Heart left ventricle (tissue), 16 donors: ENCODE data around the gene BCL2L12. TPM values are rescaled to one million over a fixed set of nuclear protein-coding genes. Genes with fewer than 3 reads are reported as not detected.

ENCODE experiments used
- ATAC-seq, 4 donors: fragments of 200-7000 bp; cut with Tn5 transposase; one replicate each; pipeline ENCODE4 v1.9.1; 2020 to 2022; ENCODE audit warnings: moderate library complexity in 4 of 4, mild to moderate bottlenecking in 3 of 4, moderate number of reproducible peaks in 1 of 4
- DNase-seq, 5 donors: peaks; one replicate each; pipeline ENCODE4 v3.0.0-alpha.2; 2020
- H3K27ac ChIP-seq, 12 donors: fragments of 200-600 bp; sonication (generic) in 4 of 12; one replicate each; pipeline versions ENCODE4 v1.5.0 to v1.8.0; 2016 to 2022; ENCODE audit warnings: mild to moderate bottlenecking in 2 of 12
- H3K27me3 ChIP-seq, 9 donors: fragments of 200-600 bp; sonication (generic) in 2 of 9; one replicate each; pipeline versions ENCODE4 v1.5.1 to v1.8.0; 2016 to 2022; ENCODE audit warnings: mild to moderate bottlenecking in 3 of 9
- H3K36me3 ChIP-seq, 9 donors: fragments of 200-600 bp; sonication (generic) in 2 of 9; one replicate each; pipeline versions ENCODE4 v1.5.0 to v1.8.0; 2018 to 2022; ENCODE audit warnings: mild to moderate bottlenecking in 2 of 9
- H3K4me1 ChIP-seq, 12 donors: fragments of 200-600 bp; sonication (generic) in 4 of 12; one replicate each; pipeline versions ENCODE4 v1.5.0 to v1.8.0; 2016 to 2022; ENCODE audit warnings: mild to moderate bottlenecking in 3 of 12
- H3K4me3 ChIP-seq, 12 donors: fragments of 200-600 bp; sonication (generic) in 4 of 12; one replicate each; pipeline versions ENCODE4 v1.5.0 to v1.8.0; 2017 to 2022; ENCODE audit warnings: mild to moderate bottlenecking in 9 of 12, moderate library complexity in 4 of 12
- H3K9me3 ChIP-seq, 12 donors: fragments of 200-600 bp; sonication (generic) in 4 of 12; one replicate each; pipeline versions ENCODE4 v1.5.0 to v1.8.0; 2016 to 2022; ENCODE audit warnings: mild to moderate bottlenecking in 1 of 12
- POLR2A ChIP-seq, 2 donors: fragments of 450-650 bp; IDR thresholded peaks; one replicate each; pipeline ENCODE4 v1.6.1; 2017; ENCODE audit warnings: antibody characterized with exemption in 2 of 2, mild to moderate bottlenecking in 2 of 2, moderate library complexity in 2 of 2
- WGBS, 4 donors: extraction: QIAGEN DNeasy Blood & Tissue Kit in 2 of 4; methylation state at CpG; one replicate each; pipeline versions ENCODE4 v1.1.5 to v1.1.7; 2013 to 2018; 5-methylcytosine and 5-hydroxymethylcytosine counted together
- intact Hi-C, 10 donors: fragments of 100-400 bp; cut with DNase I; formaldehyde crosslinking; loops; one replicate each; pipeline versions ENCODE4 v1.11.1 to v1.14.2; 2022
- polyA plus RNA-seq, 2 donors: library from polyadenylated mRNA; stranded (reverse); fragments of 200-250 nt; gene quantifications; one replicate each; pipeline ENCODE4 v1.2.3, GENCODE V29; 2013
- total RNA-seq, 9 donors: library from RNA; depleted of rRNA in 2 of 9; stranded (reverse); fragments of >200 nt in 2 of 9; fragmentation: NEBNext Ultra II Directional in 3 of 9; extraction: Animal tissue kit (Norgen Biotek cat#: 25700) in 3 of 9; gene quantifications; one replicate each; pipeline versions ENCODE4 v1.1.0 to v1.2.4, GENCODE V29; 2016 to 2023
- TF ChIP-seq, protein P1 (sequence below), 12 donors: fragments of 200-600 bp; sonication (generic) in 4 of 12; IDR thresholded peaks; one replicate each; pipeline versions ENCODE4 v1.5.0 to v1.8.0; 2018 to 2022; ENCODE audit warnings: antibody characterized with exemption in 12 of 12, mild to moderate bottlenecking in 5 of 12
- donor health status: ischemic (EF 13 %, LVEDD 7.1; RV severe dilation, severe dysfunction).
- donor health status: healthy with polysubstance abuse.
- donor health status: DM: no; HTN: yes; CAD: no.
- donor health status: DM: no; HTN: no; CAD: no.
- donor health status: ischemic (EF 25% LVEDD 6.9; RV normal size, moderate dysfunction).
- donor health status: ischemic (EF 25% LVEDD 5.7; RV mildly dilated, moderate dysfunction).
- donor health status: healthy.
- donor health status: DM: yes; HTN: yes; CAD: no.
- donor health status: ischemic (EF 35%, LVEDD 5.7; RV mildly dilated, moderate dysfunction).
- donor health status: nonischemic (EF 11% LVEDD 7.7; RV severe dilation, severe dysfunction).
- donor health status: DM: yes; HTN: yes; CAD: no.
- donor health status: PGD.
- donor health status: ischemic (EF 29% LVEDD 5.4; RV normal size, mild dysfunction).
- donor health status: nonischemic (EF 23%, LVEDD 6.1; RV moderate dilation, normal function).

Gene BCL2L12
- total and polyA plus RNA-seq, 11 donors, result 5.9 to 18.6 (median 10.5) TPM

DNA sequence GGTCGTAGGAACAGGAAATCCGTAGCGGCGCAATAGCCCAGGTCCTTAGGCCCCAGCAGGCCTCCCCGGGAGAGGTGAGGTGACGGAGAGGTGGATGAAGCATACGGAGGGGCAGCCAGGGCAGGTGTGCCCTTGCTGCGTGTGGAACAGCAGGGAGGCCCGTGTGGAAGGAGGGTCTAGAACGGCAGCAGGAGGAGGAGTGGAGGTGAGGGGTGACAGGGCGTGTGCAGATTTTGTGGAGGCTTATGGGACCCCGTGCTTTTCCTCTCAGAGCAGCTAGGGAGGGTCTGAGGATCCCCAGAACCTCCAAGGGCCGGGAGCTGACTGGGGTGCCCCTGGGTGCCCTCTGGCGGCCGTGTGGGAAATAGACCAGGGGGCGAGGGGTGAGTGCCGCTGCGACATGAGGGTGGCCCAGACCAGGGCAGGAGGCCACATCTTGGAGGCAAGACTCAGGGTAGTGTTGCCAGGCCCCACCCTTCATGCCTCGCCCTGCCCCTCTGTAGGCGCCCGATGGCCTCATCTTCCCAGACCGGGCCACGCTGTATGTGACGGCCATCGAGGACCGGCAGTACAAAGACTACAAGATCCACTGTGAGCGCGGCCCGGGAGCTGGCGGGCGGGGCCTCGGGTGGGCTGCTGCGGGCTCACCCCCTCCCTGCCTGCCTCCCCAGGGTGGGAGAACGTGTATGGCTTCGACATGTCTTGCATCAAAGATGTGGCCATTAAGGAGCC, 18.7 kb downstream of the BCL2L12 start:
- intact Hi-C loops, result loop anchor here in 1 of 10 donors (10.0 kb wide), 1 partner anchor 290 kb away; no protein-coding TSS in a partner anchor
- Histone ChIP-seq H3K9me3 (no peaks in the 10 kb centered on the region), H3K27ac (peak overlapping the region in 1 of 12 donors; percentile 32), H3K36me3 (peaks cover 0 to 67% (median 60%) of the 10 kb centered on the region in 9 donors), H3K4me1 (peaks cover 0 to 64% (median 29%) of the 10 kb centered on the region in 12 donors), H3K4me3 (no peak overlapping the region), H3K27me3 (peaks cover 0 to 4% (median 0%) of the 10 kb centered on the region in 9 donors)
- 81 to 86% (median 84%) methylated on average over 13 to 35 of the region's 35 CpGs for WGBS, 4 donors
- ATAC-seq (peak in 1 of 4 donors; percentile 0), DNase-seq (no peak)
- no peak for TF ChIP-seq POLR2A (IDR thresholded peaks at IDR 0.05)
- TF ChIP-seq, protein P1, sequence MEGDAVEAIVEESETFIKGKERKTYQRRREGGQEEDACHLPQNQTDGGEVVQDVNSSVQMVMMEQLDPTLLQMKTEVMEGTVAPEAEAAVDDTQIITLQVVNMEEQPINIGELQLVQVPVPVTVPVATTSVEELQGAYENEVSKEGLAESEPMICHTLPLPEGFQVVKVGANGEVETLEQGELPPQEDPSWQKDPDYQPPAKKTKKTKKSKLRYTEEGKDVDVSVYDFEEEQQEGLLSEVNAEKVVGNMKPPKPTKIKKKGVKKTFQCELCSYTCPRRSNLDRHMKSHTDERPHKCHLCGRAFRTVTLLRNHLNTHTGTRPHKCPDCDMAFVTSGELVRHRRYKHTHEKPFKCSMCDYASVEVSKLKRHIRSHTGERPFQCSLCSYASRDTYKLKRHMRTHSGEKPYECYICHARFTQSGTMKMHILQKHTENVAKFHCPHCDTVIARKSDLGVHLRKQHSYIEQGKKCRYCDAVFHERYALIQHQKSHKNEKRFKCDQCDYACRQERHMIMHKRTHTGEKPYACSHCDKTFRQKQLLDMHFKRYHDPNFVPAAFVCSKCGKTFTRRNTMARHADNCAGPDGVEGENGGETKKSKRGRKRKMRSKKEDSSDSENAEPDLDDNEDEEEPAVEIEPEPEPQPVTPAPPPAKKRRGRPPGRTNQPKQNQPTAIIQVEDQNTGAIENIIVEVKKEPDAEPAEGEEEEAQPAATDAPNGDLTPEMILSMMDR (IDR thresholded peaks at IDR 0.05), result peak in 10 of 12 donors; percentile 15 to 47 (median 30)

DNA sequence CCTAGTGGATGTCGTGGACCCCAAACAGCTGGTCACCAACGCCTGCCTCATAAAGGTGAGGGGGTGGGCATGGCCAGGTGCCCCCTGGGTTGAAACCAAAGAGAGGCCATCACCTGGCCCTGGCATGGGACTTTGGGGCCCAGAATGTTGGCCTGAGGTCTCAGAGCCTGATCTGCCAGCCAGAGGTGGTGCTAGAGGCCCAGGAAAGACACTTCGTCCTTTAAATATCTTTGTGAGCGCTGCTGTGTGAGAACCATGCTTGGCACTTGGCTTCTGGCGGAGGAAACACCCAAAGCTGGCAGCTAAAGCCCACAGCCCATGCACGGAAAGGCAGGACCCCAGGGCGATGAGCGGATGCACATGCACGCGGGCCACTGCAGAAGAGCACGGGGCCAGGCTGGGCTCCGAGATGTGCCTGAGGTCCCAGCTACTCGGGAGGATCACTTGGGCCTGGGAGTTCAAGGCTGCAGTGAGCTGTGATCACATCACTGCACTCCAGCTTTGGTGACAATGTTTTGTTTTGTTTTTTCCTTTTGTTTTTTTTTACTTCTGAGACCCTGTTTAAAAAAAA, 19.3 kb downstream of the BCL2L12 start:
- TF ChIP-seq, protein P1 (IDR thresholded peaks at IDR 0.05), result no peak
- TF ChIP-seq POLR2A (IDR thresholded peaks at IDR 0.05), result no peak
- Histone ChIP-seq H3K27me3 (peaks cover 0 to 11% (median 0%) of the 10 kb centered on the region in 9 donors), H3K27ac (peak overlapping the region in 2 of 12 donors; percentile 32 to 42), H3K4me1 (peaks cover 0 to 64% (median 35%) of the 10 kb centered on the region in 12 donors), H3K4me3 (no peak overlapping the region), H3K36me3 (peaks cover 0 to 67% (median 60%) of the 10 kb centered on the region in 9 donors), H3K9me3 (no peaks in the 10 kb centered on the region)
- ATAC-seq, result no peak
- intact Hi-C loops, result loop anchor here in 2 of 10 donors (5.0 to 10.0 kb wide), 3 partner anchors 82 to 290 kb away; partner anchors contain the start of genes AKT1S1 (in 1 of the 2), AP2A1 (in 1 of the 2) and TBC1D17 (in 1 of the 2)
- WGBS, 4 donors, result 64 to 87% (median 71%) methylated on average over 8 to 13 of the region's 13 CpGs
- no peak for DNase-seq

DNA sequence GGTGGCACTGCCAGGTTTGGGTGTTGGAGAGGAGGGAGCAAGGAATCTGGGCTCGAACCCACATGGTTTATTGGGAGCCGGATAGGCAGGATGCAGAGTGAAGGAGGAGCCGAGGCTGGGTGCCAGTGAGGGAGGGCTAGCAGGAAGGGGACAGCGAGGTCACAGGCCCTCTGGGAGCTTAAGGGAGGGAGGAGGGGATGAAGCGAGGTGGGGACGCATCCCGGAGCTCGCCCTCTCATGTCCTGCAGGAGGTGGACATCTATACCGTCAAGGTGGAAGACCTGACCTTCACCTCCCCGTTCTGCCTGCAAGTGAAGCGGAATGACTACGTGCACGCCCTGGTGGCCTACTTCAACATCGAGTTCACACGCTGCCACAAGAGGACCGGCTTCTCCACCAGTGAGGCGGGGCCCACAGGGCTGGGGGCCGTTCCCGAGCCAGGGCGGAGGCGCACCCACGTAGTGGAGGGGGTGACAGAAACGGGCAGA, 20.2 kb downstream of the BCL2L12 start:
- DNase-seq (no peak), ATAC-seq (no peak)
- Histone ChIP-seq H3K36me3 (peaks cover 0 to 65% (median 58%) of the 10 kb centered on the region in 9 donors), H3K27ac (peak overlapping the region in 7 of 12 donors; percentile 1 to 82 (median 33)), H3K4me1 (peaks cover 0 to 63% (median 31%) of the 10 kb centered on the region in 12 donors), H3K27me3 (peaks cover 0 to 19% (median 0%) of the 10 kb centered on the region in 9 donors), H3K9me3 (no peaks in the 10 kb centered on the region), H3K4me3 (no peak overlapping the region)
- intact Hi-C loops, result loop anchor here in 2 of 10 donors (5.0 to 10.0 kb wide), 3 partner anchors 81 to 291 kb away; partner anchors contain the start of genes AKT1S1 (in 1 of the 2), AP2A1 (in 1 of the 2) and TBC1D17 (in 1 of the 2)
- TF ChIP-seq, protein P1 (IDR thresholded peaks at IDR 0.05), result no peak
- no peak for TF ChIP-seq POLR2A (IDR thresholded peaks at IDR 0.05)
- WGBS, 4 donors, result 35 to 59% (median 51%) methylated on average over 13 to 23 of the region's 23 CpGs
